ENCODE data around the gene PHF23.

PHF23 gene

GRCh38 chr17:7219229-7219811 is 19.9 kb downstream of the PHF23 start:
- TF ChIP-seq REST (IDR thresholded peaks at IDR 0.05; ENCODE audit: insufficient replicate concordance, low read depth) (no peak), GABPA (IDR thresholded peaks at IDR 0.05; ENCODE audit: low read depth) (no peak), CTCF (IDR thresholded peaks at IDR 0.05; ENCODE audit: insufficient read depth, low read length) (no peak), POLR2AphosphoS5 (IDR thresholded peaks at IDR 0.05; ENCODE audit: low read depth) (no peak), SPI1 (IDR thresholded peaks at IDR 0.05; ENCODE audit: borderline replicate concordance, low read depth) (no peak)
- peak overlapping the region; percentile 63 for H3K27ac ChIP-seq (replicated peaks)
- DNase-seq (ENCODE audit: low read depth in 1 of 2, low spot score in 1 of 2): no peak
- peak overlapping the region; percentile 60 for H3K4me3 ChIP-seq (replicated peaks; ENCODE audit: insufficient read depth, low read length)
- no peaks in the 10 kb centered on the region for H3K27me3 ChIP-seq (ENCODE audit: insufficient read depth, poor library complexity, severe bottlenecking)

- no peak for DNase-seq (ENCODE audit: low read depth in 1 of 2, low spot score in 1 of 2)
- TF ChIP-seq POLR2AphosphoS5 (IDR thresholded peaks at IDR 0.05; ENCODE audit: low read depth) (no peak), REST (IDR thresholded peaks at IDR 0.05; ENCODE audit: insufficient replicate concordance, low read depth) (no peak), CTCF (IDR thresholded peaks at IDR 0.05; ENCODE audit: insufficient read depth, low read length) (no peak), GABPA (IDR thresholded peaks at IDR 0.05; ENCODE audit: low read depth) (no peak), SPI1 (IDR thresholded peaks at IDR 0.05; ENCODE audit: borderline replicate concordance, low read depth) (no peak)
- Histone ChIP-seq H3K27me3 (ENCODE audit: insufficient read depth, poor library complexity, severe bottlenecking) (no peaks in the 10 kb centered on the region), H3K27ac (replicated peaks) (no peak overlapping the region), H3K4me3 (replicated peaks; ENCODE audit: insufficient read depth, low read length) (no peak overlapping the region)
Observed at GRCh38 chr17:7218758-7219157, 20.5 kb downstream of the PHF23 start.

- no peak for DNase-seq (ENCODE audit: low read depth in 1 of 2, low spot score in 1 of 2)
- TF ChIP-seq POLR2AphosphoS5 (IDR thresholded peaks at IDR 0.05; ENCODE audit: low read depth) (no peak), GABPA (IDR thresholded peaks at IDR 0.05; ENCODE audit: low read depth) (no peak), REST (IDR thresholded peaks at IDR 0.05; ENCODE audit: insufficient replicate concordance, low read depth) (no peak), CTCF (IDR thresholded peaks at IDR 0.05; ENCODE audit: insufficient read depth, low read length) (no peak), SPI1 (IDR thresholded peaks at IDR 0.05; ENCODE audit: borderline replicate concordance, low read depth) (no peak)
- H3K4me3 ChIP-seq (replicated peaks; ENCODE audit: insufficient read depth, low read length): no peak overlapping the region
- H3K27ac ChIP-seq (replicated peaks): no peak overlapping the region; the same call in 1 of the 2 replicates
- H3K27me3 ChIP-seq (ENCODE audit: insufficient read depth, poor library complexity, severe bottlenecking): no peaks in the 10 kb centered on the region
Observed at GRCh38 chr17:7218166-7218565, 21.1 kb downstream of the PHF23 start.
